Breast epithelium (tissue), 3 donors: ENCODE data around the gene SEPTIN5.

Experiments
- CTCF ChIP-seq, 3 donors: fragments of 450-650 bp; IDR thresholded peaks; one replicate each; pipeline ENCODE4 v1.5.1; 2016 to 2017; ENCODE audit warnings: antibody characterized with exemption in 3 of 3, mild to moderate bottlenecking in 3 of 3, moderate library complexity in 3 of 3
- POLR2A ChIP-seq: fragments of 450-650 bp; IDR thresholded peaks from one replicate; pipeline ENCODE4 v1.6.1; 2016; ENCODE audit warnings: antibody characterized with exemption, mild to moderate bottlenecking, moderate library complexity
- POLR2AphosphoS5 ChIP-seq, 3 donors: sonication (generic); formaldehyde crosslinking; IDR thresholded peaks; one replicate each; pipeline ENCODE4 v1.6.1; 2017; ENCODE audit warnings: antibody characterized with exemption in 3 of 3

GRCh38 chr22:19754701-19755144, 40.4 kb downstream of the SEPTIN5 start:
- TF ChIP-seq POLR2AphosphoS5 (IDR thresholded peaks at IDR 0.05) (no peak), CTCF (IDR thresholded peaks at IDR 0.05) (no peak), POLR2A (no peak)
